Activated naive CD4-positive, alpha-beta T cell treated with anti-CD3 and anti-CD28 coated beads, Interleukin-2, amount 10 ng/mL, durations not matched to agents 7 days and 5 days (primary cell): ENCODE measurements around the gene CD300H.

Experiments
- CTCF ChIA-PET: fragments of 350-600 bp; sonication (Branson Sonifier 250); formaldehyde crosslinking; loops from one replicate; lab custom pipeline; 2021; ENCODE audit warnings: antibody characterized with exemption; lab: Charles Lee
- DNase-seq: peaks from one replicate; pipeline ENCODE4 v3.0.0-alpha.2; 2020
- H3K27ac Mint-ChIP-seq: one replicate; pipeline ENCODE4 v1.8.0; 2021; ENCODE audit warnings: mild to moderate bottlenecking, moderate library complexity, mixed read lengths
- H3K27me3 Mint-ChIP-seq: one replicate; pipeline ENCODE4 v1.8.0; 2021; ENCODE audit warnings: mild to moderate bottlenecking, mixed read lengths
- H3K36me3 Mint-ChIP-seq: one replicate; pipeline ENCODE4 v1.8.0; 2021; ENCODE audit warnings: mixed read lengths
- H3K4me1 Mint-ChIP-seq: one replicate; pipeline ENCODE4 v1.8.0; 2021; ENCODE audit warnings: mixed read lengths
- H3K4me3 Mint-ChIP-seq: one replicate; pipeline ENCODE4 v1.8.0; 2021; ENCODE audit warnings: mild to moderate bottlenecking, moderate library complexity, mixed read lengths
- H3K9me3 Mint-ChIP-seq: one replicate; pipeline ENCODE4 v1.8.0; 2021; ENCODE audit warnings: mixed read lengths

CD300H gene

DNA sequence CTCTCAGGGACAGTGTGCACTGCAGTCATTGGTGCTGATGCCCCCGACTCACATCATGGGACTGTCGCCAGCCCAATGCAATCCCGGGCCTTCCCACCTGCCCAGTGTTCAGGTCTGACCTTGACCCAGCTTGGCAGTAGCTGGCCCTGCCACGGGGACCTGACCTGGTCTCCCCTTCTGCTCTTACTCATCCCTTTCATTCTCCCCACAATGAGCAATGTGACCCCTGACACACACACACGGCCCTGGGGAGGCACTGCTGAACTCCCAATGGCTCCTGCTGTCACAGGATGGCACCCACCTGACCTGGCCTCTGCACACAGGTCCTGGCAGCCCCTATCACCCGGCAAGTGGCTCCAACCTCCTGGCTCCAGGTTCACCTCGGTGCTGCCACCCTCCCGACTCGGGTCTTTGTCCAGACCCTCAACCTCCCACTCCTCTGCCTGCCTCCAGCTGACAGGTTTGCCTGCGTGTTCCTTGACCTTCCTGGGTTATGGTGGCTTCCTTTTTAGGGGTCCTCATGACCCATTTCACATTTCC lies 28.0 kb downstream of the CD300H start:
- CTCF ChIA-PET = no interaction called here
- Mint-ChIP-seq H3K4me3 (no peak overlapping the region), H3K36me3 (no peaks in the 10 kb centered on the region)

DNA sequence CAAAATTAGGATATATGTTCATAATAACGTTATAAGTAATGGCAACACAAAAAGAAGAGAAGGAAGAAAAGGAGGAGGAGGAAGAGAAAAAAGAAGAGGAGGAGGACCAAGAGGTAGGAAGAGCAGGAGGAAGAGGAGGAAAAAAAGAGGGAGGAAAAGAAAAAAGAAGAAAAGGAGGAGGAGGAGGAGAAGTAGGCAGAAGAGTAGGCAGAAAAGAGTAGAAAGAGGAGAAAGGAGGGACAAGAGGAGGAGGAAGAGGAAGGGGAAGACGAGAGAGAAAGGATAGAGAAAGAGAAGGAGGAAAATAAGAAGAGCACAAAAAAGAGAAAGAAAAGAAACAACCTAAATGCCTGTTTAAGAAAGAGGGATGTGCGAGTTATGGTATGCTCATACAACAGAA lies 30.4 kb downstream of the CD300H start:
- Mint-ChIP-seq H3K36me3 (no peaks in the 10 kb centered on the region), H3K4me3 (no peak overlapping the region), H3K9me3 (no peaks in the 10 kb centered on the region), H3K4me1 (peaks cover 2% of the 10 kb centered on the region), H3K27me3 (peaks cover 70% of the 10 kb centered on the region), H3K27ac (no peak overlapping the region)
- DNase-seq = no peak
- CTCF ChIA-PET = no interaction called here

More for the DNA sequence above, 28.0 kb downstream of the CD300H start:
- DNase-seq = no peak
- Mint-ChIP-seq H3K4me1 (no peaks in the 10 kb centered on the region), H3K27ac (no peak overlapping the region), H3K27me3 (peaks cover 47% of the 10 kb centered on the region), H3K9me3 (no peaks in the 10 kb centered on the region)

DNA sequence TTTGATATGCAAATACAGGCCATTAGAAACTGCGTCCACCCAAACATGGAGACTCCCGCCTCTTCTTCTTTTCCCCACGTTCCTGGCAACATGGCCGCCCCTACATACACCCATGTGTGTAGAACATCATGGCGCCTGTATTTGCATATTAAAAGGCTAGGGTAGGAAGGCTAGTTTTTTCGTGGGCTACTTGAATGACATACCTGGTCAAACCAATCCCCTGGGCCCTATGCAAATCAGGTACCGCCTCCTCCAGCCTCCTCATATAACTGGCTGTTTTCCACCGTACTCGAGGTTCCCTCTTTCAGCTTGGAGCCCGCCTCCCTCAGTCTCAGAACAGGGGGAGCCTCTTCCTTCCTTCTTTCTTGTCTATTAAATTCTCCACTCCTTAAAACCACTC lies 35.2 kb downstream of the CD300H start:
- no peaks in the 10 kb centered on the region for H3K9me3 Mint-ChIP-seq
- no peak overlapping the region for H3K27ac Mint-ChIP-seq
- H3K36me3 Mint-ChIP-seq = no peaks in the 10 kb centered on the region
- H3K4me1 Mint-ChIP-seq = peaks cover 2% of the 10 kb centered on the region
- CTCF ChIA-PET = interaction anchor here (0.6 to 3.2 kb wide), 11 partner anchors 11 to 238 kb away, joined by 3 to 29 read pairs (median 3); partner anchors contain the start of genes CD300C and GPR142
- peaks cover 76% of the 10 kb centered on the region for H3K27me3 Mint-ChIP-seq
- no peak overlapping the region for H3K4me3 Mint-ChIP-seq
- no peak for DNase-seq

DNA sequence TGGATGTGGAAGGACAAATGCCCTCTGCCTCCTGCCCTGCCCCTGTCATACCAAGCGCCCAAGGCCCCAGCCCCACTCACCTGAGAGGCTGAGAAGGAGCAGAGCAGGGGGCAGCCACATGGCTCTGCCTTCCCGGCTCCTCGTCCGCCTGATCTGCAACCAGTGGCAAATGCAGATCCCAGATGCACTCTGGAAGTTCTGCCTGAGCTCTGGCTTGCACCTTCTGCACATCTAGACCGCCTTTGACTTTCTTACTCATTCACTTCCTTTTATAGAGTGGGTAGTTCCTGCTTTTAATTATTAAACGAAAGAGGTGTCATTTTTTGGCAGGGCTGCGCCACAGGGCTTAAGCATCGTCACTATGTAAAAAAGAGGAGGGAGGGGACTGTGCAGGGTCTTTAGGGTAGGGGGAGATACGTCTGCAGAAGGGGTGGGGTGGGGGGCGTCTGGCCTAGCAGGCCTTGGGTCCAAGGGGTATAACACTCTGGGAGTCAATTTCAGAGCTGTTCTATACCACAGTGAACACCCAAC lies 36.0 kb downstream of the CD300H start, which contains the start of gene CD300LB:
CD300LB (minus strand) TSS at position 245 of the 531 bp plus-strand sequence; CDS start at position 120, 125 bp downstream.
- Mint-ChIP-seq H3K27me3 (peaks cover 74% of the 10 kb centered on the region), H3K27ac (no peak within 1 kb of the TSS), H3K4me1 (peaks cover 2% of the 10 kb centered on the region), H3K36me3 (no peaks in the 10 kb centered on the region), H3K4me3 (no peak within 1 kb of the TSS), H3K9me3 (no peaks in the 10 kb centered on the region)
- CTCF ChIA-PET = interaction anchor here (0.7 to 3.2 kb wide), 3 partner anchors 19 to 162 kb away, joined by 3 to 29 read pairs (median 4); partner anchors contain the start of gene GPR142
- no peak for DNase-seq

DNA sequence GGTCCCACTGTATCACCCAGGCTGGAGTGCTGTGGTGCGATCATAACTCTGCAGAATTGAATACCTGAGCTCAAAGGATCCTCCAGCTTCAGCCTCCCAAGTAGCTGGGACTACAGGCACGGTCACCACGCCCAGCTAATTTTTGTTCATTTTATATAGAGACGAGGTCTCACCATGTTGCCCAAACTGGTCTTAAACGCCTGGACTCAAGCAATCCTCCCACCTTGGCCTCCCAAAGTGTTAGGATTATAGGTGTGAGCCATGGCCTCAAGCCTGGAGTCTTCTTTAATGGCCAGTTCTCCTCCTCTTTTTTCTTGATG lies 36.5 kb downstream of the CD300H start:
- no peak for DNase-seq
- H3K9me3 Mint-ChIP-seq = no peaks in the 10 kb centered on the region
- peaks cover 77% of the 10 kb centered on the region for H3K27me3 Mint-ChIP-seq
- H3K36me3 Mint-ChIP-seq = no peaks in the 10 kb centered on the region
- H3K4me3 Mint-ChIP-seq = no peak overlapping the region
- CTCF ChIA-PET = interaction anchor here (0.9 to 1.8 kb wide), 3 partner anchors 10 to 163 kb away, joined by 4 to 7 read pairs (median 4); partner anchors contain the start of gene GPR142
- no peak overlapping the region for H3K27ac Mint-ChIP-seq
- H3K4me1 Mint-ChIP-seq = peaks cover 2% of the 10 kb centered on the region

DNA sequence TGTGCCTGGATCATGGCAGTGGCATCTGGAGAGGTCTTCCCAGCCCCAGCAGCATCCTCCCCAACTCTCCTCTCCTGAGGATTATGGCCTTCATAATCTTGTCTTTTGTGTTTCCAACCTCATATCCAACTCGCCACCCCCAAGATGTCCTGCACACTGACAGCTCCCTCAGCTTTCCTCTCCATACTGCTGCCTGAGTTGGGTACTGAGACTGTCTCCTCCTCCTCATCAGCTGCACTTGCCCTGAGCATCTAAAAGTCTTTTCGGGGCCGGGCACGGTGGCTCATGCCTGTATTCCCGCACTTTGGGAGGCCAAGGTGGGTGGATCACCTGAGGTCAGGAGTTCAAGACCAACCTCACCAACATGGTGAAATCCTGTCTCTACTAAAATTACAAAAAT lies 38.1 kb downstream of the CD300H start:
- DNase-seq = no peak
- Mint-ChIP-seq H3K36me3 (no peaks in the 10 kb centered on the region), H3K4me1 (peaks cover 2% of the 10 kb centered on the region), H3K27ac (no peak overlapping the region), H3K4me3 (no peak overlapping the region), H3K9me3 (no peaks in the 10 kb centered on the region), H3K27me3 (peaks cover 83% of the 10 kb centered on the region)
- CTCF ChIA-PET = interaction anchor here (1.1 to 1.8 kb wide), 4 partner anchors 8 to 262 kb away, joined by 3 to 4 read pairs (median 4); no protein-coding TSS in a partner anchor

DNA sequence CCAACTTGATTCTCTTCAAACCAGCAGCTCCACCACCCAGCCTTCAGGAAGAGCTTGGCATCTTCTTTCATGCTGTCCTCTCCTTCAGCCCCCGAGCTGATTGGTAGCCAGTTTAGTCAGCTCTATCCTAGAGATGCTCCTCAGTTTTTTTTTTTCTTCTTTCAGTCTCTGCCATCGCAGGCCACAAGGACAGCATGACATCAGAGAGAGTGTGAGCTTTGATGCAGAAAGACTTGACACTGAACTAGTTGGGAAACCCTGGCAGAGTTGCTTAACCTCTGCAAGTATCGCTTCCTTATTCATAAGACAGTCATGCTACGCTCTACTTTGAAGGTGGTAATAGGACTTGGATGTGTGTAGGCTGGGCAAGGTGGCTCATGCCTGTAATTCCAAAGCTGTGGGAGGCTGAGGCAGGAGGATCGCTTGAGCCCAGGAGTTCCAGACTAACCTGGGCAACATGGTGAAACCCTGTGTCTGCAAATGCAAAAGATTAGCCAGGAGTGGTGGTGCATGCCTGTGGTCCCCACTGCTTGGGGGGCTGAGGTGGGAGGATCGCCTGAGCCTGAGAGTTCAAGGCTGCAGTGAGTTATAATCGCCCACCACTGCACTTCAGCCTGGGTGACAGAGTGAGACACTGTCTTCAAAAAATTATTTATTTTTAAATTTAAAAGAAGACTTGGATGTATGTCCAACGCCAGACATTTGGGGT lies 38.7 kb downstream of the CD300H start:
- Mint-ChIP-seq H3K4me3 (no peak overlapping the region), H3K9me3 (no peaks in the 10 kb centered on the region), H3K27me3 (peaks cover 79% of the 10 kb centered on the region), H3K36me3 (no peaks in the 10 kb centered on the region), H3K27ac (no peak overlapping the region), H3K4me1 (peaks cover 2% of the 10 kb centered on the region)
- CTCF ChIA-PET = interaction anchor here (0.7 to 1.5 kb wide), 4 partner anchors 150 to 264 kb away, joined by 3 to 4 read pairs (median 3); no protein-coding TSS in a partner anchor
- no peak for DNase-seq

DNA sequence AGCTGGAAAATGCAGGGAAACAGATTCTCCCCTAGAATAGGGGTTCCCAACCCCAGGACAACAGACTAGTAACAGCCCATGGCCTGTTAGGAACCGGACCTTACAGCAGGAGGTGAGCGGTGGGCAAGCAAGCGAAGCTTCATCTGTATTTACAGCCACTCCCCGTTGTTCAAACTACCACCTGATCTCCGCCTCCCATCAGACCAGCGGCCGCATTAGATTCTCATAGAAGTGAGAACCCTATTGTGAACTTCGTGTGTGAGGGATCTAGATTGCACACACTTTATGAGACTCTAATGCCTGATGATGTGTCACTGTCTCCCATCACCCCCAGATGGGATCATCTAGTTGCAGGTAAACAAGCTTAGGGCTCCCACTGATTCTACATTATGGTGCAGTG lies 39.6 kb downstream of the CD300H start:
- H3K9me3 Mint-ChIP-seq = no peaks in the 10 kb centered on the region
- CTCF ChIA-PET = interaction anchor here (0.7 to 1.1 kb wide), 2 partner anchors 159 to 265 kb away, joined by 3 to 4 read pairs; no protein-coding TSS in a partner anchor
- H3K27me3 Mint-ChIP-seq = peaks cover 78% of the 10 kb centered on the region
- H3K36me3 Mint-ChIP-seq = no peaks in the 10 kb centered on the region
- no peak overlapping the region for H3K4me3 Mint-ChIP-seq
- no peak overlapping the region for H3K27ac Mint-ChIP-seq
- no peaks in the 10 kb centered on the region for H3K4me1 Mint-ChIP-seq
- no peak for DNase-seq

DNA sequence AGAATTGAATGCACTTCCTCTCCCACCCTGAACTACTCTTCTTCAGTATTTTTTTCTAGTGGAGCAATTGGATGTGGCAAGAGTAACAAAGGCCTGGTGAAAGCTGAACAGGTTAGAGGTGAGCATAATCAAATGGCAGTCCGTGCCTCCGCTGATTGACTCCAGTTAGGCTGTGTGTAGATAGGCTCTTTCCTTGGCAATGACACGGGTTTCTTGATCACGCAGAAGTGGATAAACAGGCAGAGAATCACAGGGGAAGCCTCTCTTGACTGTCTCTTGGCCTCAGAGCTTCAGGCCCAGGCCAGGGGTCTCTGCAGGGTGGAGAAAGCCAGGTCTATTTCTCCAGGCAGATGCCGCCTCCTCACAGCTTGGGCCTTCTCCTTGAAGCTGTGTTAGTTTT lies 40.2 kb downstream of the CD300H start:
- CTCF ChIA-PET = interaction anchor here (1.4 kb wide), 1 partner anchor 159 kb away, joined by 3 read pairs; the partner anchor contains the start of gene GPR142
- DNase-seq = no peak
- H3K27ac Mint-ChIP-seq = no peak overlapping the region
- no peaks in the 10 kb centered on the region for H3K9me3 Mint-ChIP-seq
- H3K36me3 Mint-ChIP-seq = no peaks in the 10 kb centered on the region
- H3K27me3 Mint-ChIP-seq = peaks cover 78% of the 10 kb centered on the region
- no peaks in the 10 kb centered on the region for H3K4me1 Mint-ChIP-seq
- no peak overlapping the region for H3K4me3 Mint-ChIP-seq

DNA sequence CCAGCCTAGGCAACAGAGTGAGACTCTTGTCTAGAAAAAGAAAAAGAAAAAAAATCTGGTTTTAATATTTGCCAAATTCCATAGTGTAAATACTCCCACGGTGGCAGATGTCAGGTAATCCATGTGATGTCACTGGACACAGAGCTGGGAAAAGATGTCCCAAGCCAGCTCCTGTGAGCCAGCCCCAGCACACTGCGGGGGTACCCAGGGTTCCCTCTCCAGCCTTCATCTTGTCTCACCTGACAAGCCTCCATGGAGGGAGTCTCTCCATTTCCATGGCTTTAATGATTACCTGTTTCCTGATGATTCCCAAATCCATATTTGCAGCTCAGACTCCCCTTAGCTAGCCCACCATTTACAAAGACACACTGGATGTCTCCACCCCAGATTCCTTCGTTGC lies 40.6 kb downstream of the CD300H start:
- Mint-ChIP-seq H3K27ac (no peak overlapping the region), H3K36me3 (no peaks in the 10 kb centered on the region), H3K27me3 (peaks cover 79% of the 10 kb centered on the region), H3K9me3 (no peaks in the 10 kb centered on the region), H3K4me3 (no peak overlapping the region), H3K4me1 (peaks cover 2% of the 10 kb centered on the region)
- no peak for DNase-seq
- CTCF ChIA-PET = interaction anchor here (1.4 to 1.9 kb wide), 3 partner anchors 75 to 159 kb away, joined by 3 to 7 read pairs (median 5); partner anchors contain the start of gene GPR142

DNA sequence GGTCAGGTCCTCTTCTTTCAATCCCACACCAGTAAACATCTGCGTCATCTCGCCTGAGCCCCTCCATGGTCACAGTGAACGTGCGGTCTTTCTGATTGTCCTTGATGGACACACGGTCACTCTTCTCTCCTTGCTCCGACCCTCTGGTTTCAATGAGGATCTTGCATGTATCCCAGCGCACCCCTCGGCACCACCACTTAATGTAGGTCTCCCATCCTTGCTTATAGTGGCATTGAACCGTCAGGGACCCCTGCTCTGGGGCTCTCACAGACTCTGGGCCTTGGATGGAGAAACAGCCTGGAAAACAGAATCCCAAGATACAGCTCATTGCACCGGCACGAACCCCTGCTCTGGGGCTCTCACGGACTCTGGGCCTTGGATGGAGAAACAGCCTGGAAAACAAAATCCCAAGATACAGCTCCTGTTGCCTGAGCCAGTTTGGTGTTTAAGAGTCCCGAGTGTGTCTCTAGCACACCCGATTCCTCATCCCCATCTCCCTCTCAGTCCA lies 41.5 kb downstream of the CD300H start:
- CTCF ChIA-PET = interaction anchor here (0.7 to 1.9 kb wide), 4 partner anchors 52 to 158 kb away, joined by 3 to 7 read pairs (median 4); partner anchors contain the start of gene GPR142
- H3K9me3 Mint-ChIP-seq = no peaks in the 10 kb centered on the region
- no peak for DNase-seq
- no peaks in the 10 kb centered on the region for H3K36me3 Mint-ChIP-seq
- H3K4me1 Mint-ChIP-seq = peaks cover 8% of the 10 kb centered on the region
- no peak overlapping the region for H3K4me3 Mint-ChIP-seq
- H3K27ac Mint-ChIP-seq = no peak overlapping the region
- peaks cover 79% of the 10 kb centered on the region for H3K27me3 Mint-ChIP-seq

DNA sequence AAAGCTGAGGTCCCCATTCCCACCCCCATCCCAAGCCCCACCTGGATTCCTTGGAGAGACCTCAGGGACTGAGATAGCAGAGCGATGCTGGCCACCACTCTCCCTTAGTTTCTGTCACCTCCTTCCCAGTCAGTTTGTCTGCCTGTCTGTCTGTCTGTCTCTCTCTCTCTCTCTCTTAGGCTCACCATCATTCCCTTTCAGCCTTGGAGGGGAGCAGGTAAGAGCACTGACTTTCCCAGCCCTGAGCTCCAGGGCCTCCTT lies 41.9 kb downstream of the CD300H start:
- Mint-ChIP-seq H3K9me3 (no peaks in the 10 kb centered on the region), H3K36me3 (no peaks in the 10 kb centered on the region), H3K4me3 (no peak overlapping the region), H3K4me1 (peaks cover 8% of the 10 kb centered on the region), H3K27ac (no peak overlapping the region), H3K27me3 (peaks cover 78% of the 10 kb centered on the region)
- CTCF ChIA-PET = interaction anchor here (1.4 to 1.9 kb wide), 2 partner anchors 77 to 146 kb away, joined by 5 to 7 read pairs; no protein-coding TSS in a partner anchor
- no peak for DNase-seq

DNA sequence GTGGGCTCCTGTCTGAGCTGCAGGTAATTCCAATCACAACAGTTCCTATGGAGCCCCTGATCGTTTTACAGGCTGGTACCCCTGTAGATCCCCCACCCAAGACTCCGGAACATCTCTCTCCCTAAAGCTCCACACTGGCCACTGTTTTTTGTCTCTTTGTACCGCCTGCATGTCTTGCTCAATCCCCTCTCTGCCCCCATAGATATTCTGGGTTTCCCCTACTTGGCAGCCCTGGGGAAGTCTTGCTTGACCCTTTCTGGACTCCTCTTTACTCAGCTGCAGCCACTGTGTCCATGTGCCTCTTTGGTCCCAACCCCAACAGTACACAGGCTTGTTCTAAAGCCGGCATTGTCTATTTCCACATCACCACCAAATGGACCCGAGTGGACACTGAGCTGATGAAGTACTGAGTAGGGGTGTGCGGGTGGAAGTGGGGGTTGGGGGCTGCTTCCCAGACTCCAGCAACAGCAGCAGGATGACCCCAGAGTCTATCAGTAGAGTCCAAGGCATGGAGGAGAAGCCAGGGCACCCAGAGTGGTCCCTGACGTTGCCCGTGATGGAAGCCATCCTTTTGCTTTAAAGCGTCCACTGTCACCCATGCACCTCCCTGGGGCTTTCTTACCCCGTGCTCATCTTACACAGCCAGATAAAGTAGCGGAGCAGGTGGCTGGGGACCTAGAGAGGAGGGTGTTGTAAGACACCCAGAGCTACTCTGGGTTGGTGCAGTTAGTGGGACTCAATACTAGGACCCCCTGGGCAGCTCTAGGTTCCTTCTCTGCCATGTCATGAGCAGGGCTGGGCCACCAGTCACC lies 42.5 kb downstream of the CD300H start:
- no peak overlapping the region for H3K4me3 Mint-ChIP-seq
- DNase-seq = no peak
- CTCF ChIA-PET = interaction anchor here (1.9 kb wide), 1 partner anchor 146 kb away, joined by 5 read pairs; no protein-coding TSS in a partner anchor
- H3K4me1 Mint-ChIP-seq = peaks cover 10% of the 10 kb centered on the region
- peaks cover 72% of the 10 kb centered on the region for H3K27me3 Mint-ChIP-seq
- H3K36me3 Mint-ChIP-seq = no peaks in the 10 kb centered on the region
- H3K27ac Mint-ChIP-seq = no peak overlapping the region
- H3K9me3 Mint-ChIP-seq = no peaks in the 10 kb centered on the region
